Mesodermal cell (in vitro differentiated cells): ENCODE data around the gene TAC4. TPM values are rescaled to one million over a fixed set of nuclear protein-coding genes. Genes with fewer than 3 reads are reported as not detected.

ENCODE experiments used
- H3K27ac ChIP-seq: 2 replicates; pipeline ENCODE4 v1.7.0; 2013; ENCODE audit warnings: mild to moderate bottlenecking, low read depth, low read length, moderate library complexity; ENCODE audit not compliant: severe bottlenecking
- H3K36me3 ChIP-seq: 2 replicates; pipeline ENCODE4 v1.7.1; 2013; ENCODE audit warnings: mild to moderate bottlenecking, low read length, moderate library complexity; ENCODE audit not compliant: control insufficient read depth, insufficient read depth
- H3K4me1 ChIP-seq: one replicate; pipeline ENCODE4 v1.7.1; 2013; ENCODE audit warnings: mild to moderate bottlenecking, low read length; ENCODE audit not compliant: insufficient read depth, control insufficient read depth, poor library complexity, severe bottlenecking
- H3K4me3 ChIP-seq: 2 replicates; pipeline ENCODE4 v1.7.0; 2013; ENCODE audit warnings: low read length, control low read depth, mild to moderate bottlenecking; ENCODE audit not compliant: insufficient read depth, poor library complexity, severe bottlenecking; ENCODE audit errors: extremely low read depth
- H3K9me3 ChIP-seq: 2 replicates; pipeline ENCODE4 v1.7.1; 2013; ENCODE audit warnings: mild to moderate bottlenecking, low read length, moderate library complexity; ENCODE audit not compliant: control insufficient read depth
- WGBS, 2 experiments: methylation state at CpG; one replicate each; pipeline ENCODE4 v1.1.5; 2013; ENCODE audit warnings: missing lambda C conversion rate in 2 of 2; ENCODE audit not compliant: insufficient coverage in 2 of 2; 5-methylcytosine and 5-hydroxymethylcytosine counted together
- polyA plus RNA-seq, 2 experiments: library from polyadenylated mRNA; stranded (reverse); fragments of 50-300 nt; gene quantifications; one replicate each; pipeline ENCODE4 v1.2.3, GENCODE V29; 2013

The TAC4 gene
- not detected for polyA plus RNA-seq (2013, experiment 1 of 2)
- not detected for polyA plus RNA-seq (2013, experiment 2 of 2)

DNA sequence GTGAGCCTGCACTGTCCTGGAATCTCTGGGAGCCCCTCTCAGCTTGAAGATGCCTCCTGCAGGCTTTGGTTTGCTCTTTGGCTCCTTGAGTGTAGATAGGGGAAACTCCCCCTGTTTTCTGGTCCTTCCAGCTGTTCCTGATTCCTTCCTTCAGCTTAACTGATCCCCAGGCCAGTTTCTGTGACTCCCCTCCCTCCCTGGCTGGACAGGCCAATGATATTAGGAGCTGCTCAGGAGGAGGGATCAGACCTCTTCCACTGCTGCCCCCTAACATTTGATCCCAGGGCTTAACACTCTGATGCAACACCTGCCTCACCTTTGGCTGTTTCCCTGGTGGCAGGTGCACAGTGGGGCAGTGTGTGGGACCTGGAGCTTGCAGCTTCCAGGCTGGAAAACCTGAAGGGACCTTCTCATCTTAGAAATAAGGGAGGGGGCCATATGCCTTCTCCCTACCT, at the start of gene TAC4:
TAC4 (minus strand) TSS at position 51 of the 455 bp plus-strand sequence. CDS start 52 bp downstream, outside the sequence.
- H3K4me3 ChIP-seq = no peak within 1 kb of the TSS

GRCh38 chr17:49896860-49897259, 49.0 kb upstream of the TAC4 start:
- Histone ChIP-seq H3K4me3 (no peak overlapping the region), H3K4me1 (no peaks in the 10 kb centered on the region), H3K27ac (no peak overlapping the region), H3K9me3 (no peaks in the 10 kb centered on the region), H3K36me3 (no peaks in the 10 kb centered on the region)
- WGBS, 2 experiments = 87 to 92% methylated on average over 4 to 5 of the region's 5 CpGs

More for the DNA sequence above, at the start of gene TAC4:
- Histone ChIP-seq H3K27ac (no peak within 1 kb of the TSS), H3K9me3 (no peaks in the 10 kb centered on the region), H3K4me1 (peaks cover 3% of the 10 kb centered on the region), H3K36me3 (no peaks in the 10 kb centered on the region)

DNA sequence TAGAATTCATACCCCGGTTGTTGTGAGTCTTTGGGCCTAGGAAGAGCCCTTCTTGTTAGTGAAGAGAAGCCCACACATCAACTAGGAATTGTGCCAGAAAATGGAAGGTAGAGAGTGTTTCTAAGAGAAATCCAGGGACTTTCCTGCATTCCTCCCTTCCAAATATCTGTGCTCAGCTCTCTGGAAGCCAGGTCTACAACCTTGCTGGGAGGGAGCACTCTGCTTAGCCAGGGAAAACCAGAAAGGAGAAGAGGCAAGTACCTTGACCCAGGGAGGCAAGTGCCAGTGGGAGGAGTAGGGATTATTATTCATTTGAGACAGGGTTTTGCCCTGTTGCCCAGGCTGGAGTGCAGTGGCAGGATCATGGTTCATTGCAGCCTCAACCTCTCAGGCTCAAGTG, 48.4 kb upstream of the TAC4 start:
- H3K4me1 ChIP-seq = no peaks in the 10 kb centered on the region
- H3K4me3 ChIP-seq = no peak overlapping the region
- no peaks in the 10 kb centered on the region for H3K36me3 ChIP-seq
- H3K27ac ChIP-seq = no peak overlapping the region
- 88 to 89% methylated on average over 1 of the region's 1 CpG for WGBS, 2 experiments
- H3K9me3 ChIP-seq = no peaks in the 10 kb centered on the region

DNA sequence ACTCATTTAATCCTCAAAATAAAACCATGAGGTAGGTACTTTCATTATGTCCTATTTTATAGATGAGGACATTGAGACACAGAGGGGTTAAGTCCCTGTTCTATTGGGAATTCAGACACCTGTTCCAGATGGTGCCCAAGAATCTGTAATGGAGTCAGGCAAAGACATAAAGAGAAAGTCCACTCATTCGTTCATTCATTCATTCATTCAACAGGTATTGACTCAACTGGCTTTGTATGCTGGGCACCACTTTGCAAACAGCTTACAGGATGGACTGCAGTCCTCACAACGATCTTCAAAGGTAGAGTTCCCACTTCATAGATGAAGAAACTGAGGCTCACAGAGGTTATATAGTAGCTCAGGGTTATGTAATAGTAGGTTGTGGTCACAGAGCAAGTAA, 47.9 kb upstream of the TAC4 start:
- Histone ChIP-seq H3K4me1 (no peaks in the 10 kb centered on the region), H3K27ac (no peak overlapping the region), H3K36me3 (no peaks in the 10 kb centered on the region), H3K4me3 (no peak overlapping the region), H3K9me3 (no peaks in the 10 kb centered on the region)
- WGBS, 2 experiments = 60 to 100% methylated on average over 1 to 2 of the region's 2 CpGs

DNA sequence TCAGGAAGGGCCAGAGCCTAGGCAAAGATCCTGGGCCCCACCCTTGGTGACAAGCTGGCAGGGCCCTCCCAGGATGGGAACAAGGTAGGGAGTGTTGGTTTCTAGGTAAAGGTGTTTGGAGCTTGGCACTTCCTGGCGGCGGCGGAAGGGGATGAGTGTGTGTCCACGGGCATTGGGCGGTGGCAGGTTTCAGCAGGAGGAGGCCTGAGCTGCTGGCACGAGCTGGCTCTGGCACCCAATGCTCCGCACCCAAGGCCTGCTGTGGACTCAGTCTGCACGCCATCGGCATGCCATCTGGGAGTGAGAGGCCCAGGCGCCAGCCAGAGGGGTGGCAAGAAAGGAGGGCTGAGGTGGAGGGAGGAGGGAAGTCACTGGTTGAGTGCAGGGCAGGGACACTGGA, 46.9 kb upstream of the TAC4 start:
- 84 to 89% methylated on average over 6 to 10 of the region's 10 CpGs for WGBS, 2 experiments
- H3K36me3 ChIP-seq = no peaks in the 10 kb centered on the region
- no peaks in the 10 kb centered on the region for H3K4me1 ChIP-seq
- no peaks in the 10 kb centered on the region for H3K9me3 ChIP-seq
- H3K4me3 ChIP-seq = no peak overlapping the region
- H3K27ac ChIP-seq = no peak overlapping the region

GRCh38 chr17:49891694-49892389, 44.0 kb upstream of the TAC4 start:
- WGBS, 2 experiments = 79 to 86% methylated on average over 2 of the region's 10 CpGs
- no peaks in the 10 kb centered on the region for H3K9me3 ChIP-seq

DNA sequence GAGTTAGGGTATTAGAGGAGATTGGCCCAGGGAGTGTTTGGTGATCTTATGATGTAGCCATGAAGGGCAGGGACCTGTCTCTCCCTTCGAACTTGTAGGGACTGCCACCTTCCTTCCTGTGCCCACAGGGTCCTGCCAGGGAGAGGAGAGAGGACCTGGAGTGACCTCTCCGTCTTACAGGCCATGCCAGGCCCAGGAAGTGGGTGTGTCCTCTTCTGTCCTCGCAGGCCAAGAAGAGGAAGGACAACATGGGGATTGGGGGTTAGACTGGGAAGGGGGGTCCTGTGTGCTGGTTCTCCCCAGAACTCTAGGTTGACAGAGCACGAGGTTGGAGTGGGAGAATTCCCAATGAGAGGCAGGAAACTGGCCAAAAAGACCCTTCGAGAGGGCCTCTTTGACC, 43.4 kb upstream of the TAC4 start:
- Histone ChIP-seq H3K4me1 (peaks cover 7% of the 10 kb centered on the region), H3K27ac (no peak overlapping the region), H3K9me3 (no peaks in the 10 kb centered on the region), H3K36me3 (no peaks in the 10 kb centered on the region), H3K4me3 (no peak overlapping the region)
- 87 to 90% methylated on average over 4 to 5 of the region's 5 CpGs for WGBS, 2 experiments

More at GRCh38 chr17:49891694-49892389, 44.0 kb upstream of the TAC4 start:
- Histone ChIP-seq H3K27ac (no peak overlapping the region), H3K4me1 (peaks cover 4% of the 10 kb centered on the region), H3K4me3 (no peak overlapping the region), H3K36me3 (no peaks in the 10 kb centered on the region)

- Histone ChIP-seq H3K27ac (no peak overlapping the region), H3K9me3 (no peaks in the 10 kb centered on the region), H3K4me3 (no peak overlapping the region), H3K4me1 (peaks cover 7% of the 10 kb centered on the region), H3K36me3 (no peaks in the 10 kb centered on the region)
- WGBS, 2 experiments = 92 to 96% methylated on average over 10 to 17 of the region's 23 CpGs
Observed at GRCh38 chr17:49890852-49891251, 43.0 kb upstream of the TAC4 start.

GRCh38 chr17:49890077-49890821, 42.4 kb upstream of the TAC4 start:
- Histone ChIP-seq H3K27ac (no peak overlapping the region), H3K9me3 (no peaks in the 10 kb centered on the region), H3K36me3 (no peaks in the 10 kb centered on the region), H3K4me1 (peaks cover 7% of the 10 kb centered on the region), H3K4me3 (no peak overlapping the region)
- 81 to 85% methylated on average over 19 to 28 of the region's 33 CpGs for WGBS, 2 experiments

DNA sequence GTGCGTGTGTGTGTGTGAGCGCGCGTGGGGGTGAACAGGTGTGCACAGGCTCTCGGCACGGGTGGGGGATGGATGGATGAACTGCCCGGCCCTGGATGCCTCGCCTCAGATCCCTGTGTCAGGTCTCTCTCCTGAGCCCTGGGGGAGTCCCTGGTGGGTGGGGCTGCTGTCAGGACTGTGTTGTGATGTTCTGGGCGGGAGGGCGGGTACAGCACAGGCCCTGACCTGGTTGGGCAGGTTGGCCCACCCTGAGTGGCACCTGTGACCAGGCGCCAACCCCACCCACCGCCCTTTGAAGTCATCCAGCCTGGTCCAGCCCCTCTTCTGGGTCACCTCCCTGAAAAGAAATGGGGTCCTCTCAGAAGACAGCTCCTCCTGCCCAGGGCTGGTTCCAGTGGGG, 41.6 kb upstream of the TAC4 start:
- Histone ChIP-seq H3K36me3 (no peaks in the 10 kb centered on the region), H3K27ac (no peak overlapping the region)
- WGBS, 2 experiments = 84 to 98% methylated on average over 8 of the region's 12 CpGs

More for the DNA sequence above, 41.6 kb upstream of the TAC4 start:
- Histone ChIP-seq H3K4me3 (no peak overlapping the region), H3K4me1 (peaks cover 7% of the 10 kb centered on the region), H3K9me3 (no peaks in the 10 kb centered on the region)
